H9 (cell line): Measurements from ENCODE around the gene FERMT2. TPM values are rescaled to one million over a fixed set of nuclear protein-coding genes. Genes with fewer than 3 reads are reported as not detected.

Experiments
- DNase-seq: peaks from one replicate; pipeline ENCODE4 v3.0.0-alpha.2; 2017
- H2AFZ ChIP-seq: one replicate; pipeline ENCODE4 v1.6.1; 2013; ENCODE audit warnings: mild to moderate bottlenecking, low read length, control low read depth, moderate library complexity
- H2AK5ac ChIP-seq: 2 replicates; pipeline ENCODE4 v1.6.1; 2013; ENCODE audit warnings: low read length, control low read depth, mixed read lengths; ENCODE audit not compliant: insufficient read length
- H2BK120ac ChIP-seq: one replicate; pipeline ENCODE4 v1.6.1; 2013; ENCODE audit warnings: low read depth, mild to moderate bottlenecking, low read length, control low read depth, inconsistent platforms; ENCODE audit not compliant: poor library complexity, severe bottlenecking
- H2BK12ac ChIP-seq: 2 replicates; pipeline ENCODE4 v1.6.1; 2013; ENCODE audit warnings: low read length, control low read depth, mixed read lengths, low read depth; ENCODE audit not compliant: insufficient read length
- H2BK15ac ChIP-seq: 2 replicates; pipeline ENCODE4 v1.6.1; 2013; ENCODE audit warnings: low read depth, low read length, control low read depth
- H2BK20ac ChIP-seq: one replicate; pipeline ENCODE4 v1.6.1; 2013; ENCODE audit warnings: low read depth, mild to moderate bottlenecking, low read length, control low read depth, inconsistent platforms; ENCODE audit not compliant: poor library complexity, severe bottlenecking
- H2BK5ac ChIP-seq: 2 replicates; pipeline ENCODE4 v1.6.1; 2013; ENCODE audit warnings: low read length, control low read depth, mixed read lengths; ENCODE audit not compliant: insufficient read length
- H3K14ac ChIP-seq: 2 replicates; pipeline ENCODE4 v1.6.1; 2013; ENCODE audit warnings: low read length, control low read depth; ENCODE audit not compliant: insufficient read depth
- H3K18ac ChIP-seq: 2 replicates; pipeline ENCODE4 v1.6.1; 2013; ENCODE audit warnings: low read depth, mild to moderate bottlenecking, mixed read lengths, low read length, control low read depth; ENCODE audit not compliant: insufficient read length
- H3K23ac ChIP-seq: 2 replicates; pipeline ENCODE4 v1.6.1; 2013; ENCODE audit warnings: low read length, control low read depth, mixed read lengths, low read depth; ENCODE audit not compliant: insufficient read length
- H3K23me2 ChIP-seq: 2 replicates; pipeline ENCODE4 v1.6.1; 2013; ENCODE audit warnings: low read depth, mild to moderate bottlenecking, mixed read lengths, low read length, control low read depth; ENCODE audit not compliant: insufficient read length, poor library complexity, severe bottlenecking
- H3K27ac ChIP-seq: 2 replicates; pipeline ENCODE4 v1.5.1; 2013; ENCODE audit warnings: low read length, control low read depth, mixed read lengths, low read depth; ENCODE audit not compliant: insufficient read length
- H3K27me3 ChIP-seq: 2 replicates; pipeline ENCODE4 v1.6.1; 2013; ENCODE audit warnings: low read length, control low read depth, inconsistent platforms; ENCODE audit not compliant: insufficient read depth
- H3K4ac ChIP-seq: 2 replicates; pipeline ENCODE4 v1.6.1; 2013; ENCODE audit warnings: low read depth, mild to moderate bottlenecking, control low read depth, inconsistent platforms, low read length, moderate library complexity
- H3K4me1 ChIP-seq: 2 replicates; pipeline ENCODE4 v1.6.1; 2013; ENCODE audit warnings: low read length, control low read depth, inconsistent platforms; ENCODE audit not compliant: insufficient read depth
- H3K4me2 ChIP-seq: 2 replicates; pipeline ENCODE4 v1.6.1; 2013; ENCODE audit warnings: low read length, control low read depth, mixed read lengths; ENCODE audit not compliant: insufficient read length, insufficient read depth
- H3K56ac ChIP-seq: 2 replicates; pipeline ENCODE4 v1.6.1; 2013; ENCODE audit warnings: low read depth, mild to moderate bottlenecking, mixed read lengths, low read length, control low read depth; ENCODE audit not compliant: insufficient read length
- H3K79me1 ChIP-seq: 2 replicates; pipeline ENCODE4 v1.6.1; 2013; ENCODE audit warnings: low read depth, mild to moderate bottlenecking, moderate library complexity, low read length, control low read depth, inconsistent platforms; ENCODE audit not compliant: insufficient read depth, poor library complexity, severe bottlenecking
- H3K79me2 ChIP-seq: 2 replicates; pipeline ENCODE4 v1.6.1; 2013; ENCODE audit warnings: low read length, control low read depth, inconsistent platforms; ENCODE audit not compliant: insufficient read depth
- H3K9ac ChIP-seq: 2 replicates; pipeline ENCODE4 v1.6.1; 2013; ENCODE audit warnings: low read length, control low read depth, mixed read lengths; ENCODE audit not compliant: insufficient read length; ENCODE audit errors: extremely low read depth
- H3K9me3 ChIP-seq: one replicate; pipeline ENCODE4 v1.6.1; 2013; ENCODE audit warnings: low read depth, low read length, inconsistent platforms; ENCODE audit not compliant: control insufficient read depth
- H3T11ph ChIP-seq: one replicate; pipeline ENCODE4 v1.6.1; 2013; ENCODE audit warnings: mild to moderate bottlenecking, low read length, control low read depth, inconsistent platforms
- H4K20me1 ChIP-seq: one replicate; pipeline ENCODE4 v1.6.1; 2013; ENCODE audit not compliant: control insufficient read depth, insufficient read length, insufficient read depth
- H4K5ac ChIP-seq: 2 replicates; pipeline ENCODE4 v1.6.1; 2013; ENCODE audit warnings: low read depth, mild to moderate bottlenecking, mixed read lengths, low read length, control low read depth; ENCODE audit not compliant: insufficient read length
- H4K8ac ChIP-seq: replicated peaks from 2 replicates; pipeline ENCODE4 v1.6.1; 2013; ENCODE audit warnings: low read length, control low read depth, mixed read lengths, low read depth; ENCODE audit not compliant: insufficient read length
- H4K91ac ChIP-seq: 2 replicates; pipeline ENCODE4 v1.6.1; 2013; ENCODE audit warnings: low read depth, mild to moderate bottlenecking, moderate library complexity, mixed read lengths, low read length, control low read depth; ENCODE audit not compliant: insufficient read length
- H3K27ac Mint-ChIP-seq, 3 experiments: 2 replicates in 2 of 3; 3 replicates in 1 of 3; pipeline ENCODE4 v1.8.0; 2020 to 2021; ENCODE audit warnings: mixed read lengths in 3 of 3, mild to moderate bottlenecking in 1 of 3, moderate library complexity in 1 of 3
- H3K27me3 Mint-ChIP-seq: 2 replicates; pipeline ENCODE4 v1.8.0; 2021; ENCODE audit warnings: low read depth, mild to moderate bottlenecking, moderate library complexity, mixed read lengths
- H3K36me3 Mint-ChIP-seq, 3 experiments: 2 replicates in 2 of 3; 3 replicates in 1 of 3; pipeline ENCODE4 v1.8.0; 2020 to 2021; ENCODE audit warnings: low read depth in 3 of 3, mixed read lengths in 3 of 3; ENCODE audit not compliant: insufficient read depth in 1 of 3
- H3K4me1 Mint-ChIP-seq, 2 experiments: 2 replicates each; pipeline ENCODE4 v1.8.0; 2020; ENCODE audit warnings: mixed read lengths in 2 of 2
- H3K4me3 Mint-ChIP-seq, 2 experiments: 2 replicates in 1 of 2; 3 replicates in 1 of 2; pipeline ENCODE4 v1.8.0; 2020 to 2021; ENCODE audit warnings: mild to moderate bottlenecking in 2 of 2, mixed read lengths in 2 of 2, moderate library complexity in 1 of 2
- H3K9me3 Mint-ChIP-seq, 2 experiments: 2 replicates in 1 of 2; 3 replicates in 1 of 2; pipeline ENCODE4 v1.8.0; 2020; ENCODE audit warnings: mild to moderate bottlenecking in 2 of 2, mixed read lengths in 2 of 2, moderate library complexity in 1 of 2
- WGBS: extraction: QIAGEN DNeasy Blood & Tissue Kit; methylation state at CpG from one replicate; pipeline ENCODE4 v1.1.7; 2013; ENCODE audit warnings: missing lambda C conversion rate, low lambda C conversion rate, mixed read lengths; ENCODE audit not compliant: insufficient read length; ENCODE audit errors: extremely low coverage; 5-methylcytosine and 5-hydroxymethylcytosine counted together
- total RNA-seq: library from RNA; stranded (reverse); gene quantifications from 2 replicates; pipeline ENCODE4 v1.2.1, GENCODE V29; 2021
- TF ChIP-seq, protein P1 (sequence below): fragments of 200-600 bp; sonication (generic); conservative IDR thresholded peaks from 3 replicates; pipeline ENCODE4 v1.8.0; 2021; ENCODE audit warnings: antibody characterized with exemption, mild to moderate bottlenecking

Gene FERMT2
- total RNA-seq, 1 experiment from 2014 or later, result 128 TPM

- no peak overlapping the region for H3T11ph ChIP-seq
- no peaks in the 10 kb centered on the region for H3K9me3 ChIP-seq
- Mint-ChIP-seq H3K36me3 (peaks cover 2 to 5% (median 4%) of the 10 kb centered on the region in 3 experiments; a peak in 5 of 7 replicates), H3K4me1 (peaks cover 15 to 16% of the 10 kb centered on the region in 2 experiments), H3K27me3 (no peaks in the 10 kb centered on the region), H3K27ac (peak overlapping the region in 2 of 3 experiments; percentile 9 to 24; a peak in 1 of 7 replicates), H3K9me3 (peaks cover 4 to 6% of the 10 kb centered on the region in 2 experiments; a peak in 3 of 5 replicates), H3K4me3 (no peak overlapping the region)
- no peak overlapping the region for H4K8ac ChIP-seq
- no peak overlapping the region for H2BK120ac ChIP-seq
- no peaks in the 10 kb centered on the region for H3K23me2 ChIP-seq
- H4K20me1 ChIP-seq, result no peaks in the 10 kb centered on the region
- no peak overlapping the region for H2BK12ac ChIP-seq
- no peak overlapping the region for H3K4me2 ChIP-seq
- no peaks in the 10 kb centered on the region for H3K79me2 ChIP-seq
- H4K5ac ChIP-seq, result no peak overlapping the region
- H4K91ac ChIP-seq, result no peak overlapping the region
- WGBS, result no CpG with 5 or more reads among the region's 3 CpGs
- no peak overlapping the region for H2BK15ac ChIP-seq
- H3K27ac ChIP-seq, result no peak overlapping the region
- H3K27me3 ChIP-seq, result no peaks in the 10 kb centered on the region
- no peak overlapping the region for H3K56ac ChIP-seq
- H2BK5ac ChIP-seq, result no peak overlapping the region
- H2AK5ac ChIP-seq, result no peak overlapping the region
- H3K23ac ChIP-seq, result no peak overlapping the region
- H3K4ac ChIP-seq, result no peak overlapping the region
- no peak for DNase-seq
- H3K18ac ChIP-seq, result no peak overlapping the region
- no peak overlapping the region for H3K9ac ChIP-seq
- TF ChIP-seq, protein P1, sequence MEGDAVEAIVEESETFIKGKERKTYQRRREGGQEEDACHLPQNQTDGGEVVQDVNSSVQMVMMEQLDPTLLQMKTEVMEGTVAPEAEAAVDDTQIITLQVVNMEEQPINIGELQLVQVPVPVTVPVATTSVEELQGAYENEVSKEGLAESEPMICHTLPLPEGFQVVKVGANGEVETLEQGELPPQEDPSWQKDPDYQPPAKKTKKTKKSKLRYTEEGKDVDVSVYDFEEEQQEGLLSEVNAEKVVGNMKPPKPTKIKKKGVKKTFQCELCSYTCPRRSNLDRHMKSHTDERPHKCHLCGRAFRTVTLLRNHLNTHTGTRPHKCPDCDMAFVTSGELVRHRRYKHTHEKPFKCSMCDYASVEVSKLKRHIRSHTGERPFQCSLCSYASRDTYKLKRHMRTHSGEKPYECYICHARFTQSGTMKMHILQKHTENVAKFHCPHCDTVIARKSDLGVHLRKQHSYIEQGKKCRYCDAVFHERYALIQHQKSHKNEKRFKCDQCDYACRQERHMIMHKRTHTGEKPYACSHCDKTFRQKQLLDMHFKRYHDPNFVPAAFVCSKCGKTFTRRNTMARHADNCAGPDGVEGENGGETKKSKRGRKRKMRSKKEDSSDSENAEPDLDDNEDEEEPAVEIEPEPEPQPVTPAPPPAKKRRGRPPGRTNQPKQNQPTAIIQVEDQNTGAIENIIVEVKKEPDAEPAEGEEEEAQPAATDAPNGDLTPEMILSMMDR, result no peak
- H3K14ac ChIP-seq, result no peak overlapping the region
- H2BK20ac ChIP-seq, result no peak overlapping the region
- H3K4me1 ChIP-seq, result peaks cover 4% of the 10 kb centered on the region
- no peaks in the 10 kb centered on the region for H3K79me1 ChIP-seq
- no peak overlapping the region for H2AFZ ChIP-seq
These were observed 9.8 kb upstream of the FERMT2 start for GRCh38 chr14:52960627-52961026.
